Measurements from ENCODE around the gene TRMT2A. TPM values are rescaled to one million over a fixed set of nuclear protein-coding genes. Genes with fewer than 3 reads are reported as not detected.

Gene TRMT2A
- polyA plus RNA-seq, 1 of the 3 experiments (the other 2 are of a cell fraction): 54.6 TPM

- no peaks in the 10 kb centered on the region for H3K9me3 ChIP-seq
- WGBS (ENCODE audit: low lambda C conversion rate): 100% methylated on average over 5 of the region's 32 CpGs
- no peaks in the 10 kb centered on the region; the same call in 1 of the 2 replicates for H3K79me2 ChIP-seq (ENCODE audit: insufficient read depth)
- no peak overlapping the region for H3K4me2 ChIP-seq
- H3K4me1 ChIP-seq (ENCODE audit: control insufficient read depth in 1 of 2, insufficient read depth in 2 of 2, low read depth in 1 of 2, low read length in 1 of 2): peaks cover 0 to 27% of the 10 kb centered on the region in 2 experiments; a peak in 1 of 4 replicates
- H3K9ac ChIP-seq: no peak overlapping the region
- TF ChIP-seq, protein P1, sequence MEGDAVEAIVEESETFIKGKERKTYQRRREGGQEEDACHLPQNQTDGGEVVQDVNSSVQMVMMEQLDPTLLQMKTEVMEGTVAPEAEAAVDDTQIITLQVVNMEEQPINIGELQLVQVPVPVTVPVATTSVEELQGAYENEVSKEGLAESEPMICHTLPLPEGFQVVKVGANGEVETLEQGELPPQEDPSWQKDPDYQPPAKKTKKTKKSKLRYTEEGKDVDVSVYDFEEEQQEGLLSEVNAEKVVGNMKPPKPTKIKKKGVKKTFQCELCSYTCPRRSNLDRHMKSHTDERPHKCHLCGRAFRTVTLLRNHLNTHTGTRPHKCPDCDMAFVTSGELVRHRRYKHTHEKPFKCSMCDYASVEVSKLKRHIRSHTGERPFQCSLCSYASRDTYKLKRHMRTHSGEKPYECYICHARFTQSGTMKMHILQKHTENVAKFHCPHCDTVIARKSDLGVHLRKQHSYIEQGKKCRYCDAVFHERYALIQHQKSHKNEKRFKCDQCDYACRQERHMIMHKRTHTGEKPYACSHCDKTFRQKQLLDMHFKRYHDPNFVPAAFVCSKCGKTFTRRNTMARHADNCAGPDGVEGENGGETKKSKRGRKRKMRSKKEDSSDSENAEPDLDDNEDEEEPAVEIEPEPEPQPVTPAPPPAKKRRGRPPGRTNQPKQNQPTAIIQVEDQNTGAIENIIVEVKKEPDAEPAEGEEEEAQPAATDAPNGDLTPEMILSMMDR (IDR thresholded peaks at IDR 0.05): no peak
- no peak for TF ChIP-seq MEF2A (IDR thresholded peaks at IDR 0.05; ENCODE audit: borderline replicate concordance, low read depth)
- no peak for TF ChIP-seq NRF1 (IDR thresholded peaks at IDR 0.05; ENCODE audit: low read depth, low read length)
- no peak for TF ChIP-seq ZBTB33 (IDR thresholded peaks at IDR 0.05; ENCODE audit: borderline replicate concordance, low read depth)
- no peak for TF ChIP-seq SMC3 (IDR thresholded peaks at IDR 0.05; ENCODE audit: low read depth, low read length)
- TF ChIP-seq POLR2AphosphoS5 (IDR thresholded peaks at IDR 0.05; ENCODE audit: low read depth, low read length): no peak
- no peak overlapping the region for H2AFZ ChIP-seq (ENCODE audit: low read depth)
- no peak for DNase-seq
- ChIA-PET CTCF (no interaction called here), POLR2A (no interaction called here)
- peaks cover 8% of the 10 kb centered on the region for H3F3A ChIP-seq (replicated peaks; ENCODE audit: insufficient read depth)
- H3K9me2 ChIP-seq: no peaks in the 10 kb centered on the region
- no peaks in the 10 kb centered on the region for H4K20me1 ChIP-seq (ENCODE audit: insufficient read depth)
- H3K4me3 ChIP-seq (ENCODE audit: low read depth in 2 of 2, low read length in 1 of 2): no peak overlapping the region
- no peaks in the 10 kb centered on the region for H3K27me3 ChIP-seq (ENCODE audit: insufficient read depth)
- H3K36me3 ChIP-seq (replicated peaks in 1 of 2; ENCODE audit: control insufficient read depth in 1 of 2, insufficient read depth in 2 of 2, low read length in 1 of 2): peaks cover 0 to 5% of the 10 kb centered on the region in 2 experiments
- H3K27ac ChIP-seq (ENCODE audit: low read depth in 2 of 2, low read length in 1 of 2): no peak overlapping the region
Measured at GRCh38 chr22:20149257-20150250, 32.5 kb upstream of the TRMT2A start.

DNA sequence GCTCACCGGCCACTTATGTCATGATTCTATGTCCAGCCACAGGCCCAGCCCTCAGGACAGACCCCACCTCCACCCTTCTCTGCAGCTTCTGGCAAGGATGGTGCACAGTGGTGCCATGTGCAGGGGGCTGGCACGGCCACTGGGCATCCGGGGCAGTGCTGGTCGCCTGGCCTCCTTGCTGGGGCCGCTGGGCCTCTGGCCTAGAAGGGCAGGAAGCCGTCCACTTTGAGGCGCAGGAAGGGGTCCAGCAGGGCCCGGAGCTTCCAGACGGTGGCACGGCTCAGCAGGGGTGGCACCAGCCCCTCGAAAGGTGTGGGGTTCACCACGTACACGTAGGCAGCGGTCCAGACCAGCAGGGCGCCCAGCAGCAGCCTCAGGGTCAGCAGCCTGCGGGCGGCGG, 31.4 kb upstream of the TRMT2A start:
- ChIA-PET CTCF (interaction anchor here (0.9 to 1.6 kb wide), 2 partner anchors 9 to 90 kb away, joined by 3 to 7 read pairs; no protein-coding TSS in a partner anchor), POLR2A (no interaction called here)
- Histone ChIP-seq H3K36me3 (replicated peaks in 1 of 2; ENCODE audit: control insufficient read depth in 1 of 2, insufficient read depth in 2 of 2, low read length in 1 of 2) (peaks cover 0 to 5% of the 10 kb centered on the region in 2 experiments), H3K79me2 (ENCODE audit: insufficient read depth) (no peaks in the 10 kb centered on the region; the same call in 1 of the 2 replicates), H3K9me2 (no peaks in the 10 kb centered on the region), H3K9me3 (no peaks in the 10 kb centered on the region), H3K4me3 (ENCODE audit: low read depth in 2 of 2, low read length in 1 of 2) (no peak overlapping the region), H3K4me1 (ENCODE audit: control insufficient read depth in 1 of 2, insufficient read depth in 2 of 2, low read depth in 1 of 2, low read length in 1 of 2) (peaks cover 0 to 19% of the 10 kb centered on the region in 2 experiments; a peak in 1 of 4 replicates), H4K20me1 (ENCODE audit: insufficient read depth) (no peaks in the 10 kb centered on the region), H3K27me3 (ENCODE audit: insufficient read depth) (no peaks in the 10 kb centered on the region), H2AFZ (ENCODE audit: low read depth) (no peak overlapping the region), H3K9ac (no peak overlapping the region), H3F3A (replicated peaks; ENCODE audit: insufficient read depth) (peaks cover 8% of the 10 kb centered on the region), H3K4me2 (no peak overlapping the region), H3K27ac (ENCODE audit: low read depth in 2 of 2, low read length in 1 of 2) (no peak overlapping the region; a peak in 1 of 4 replicates)
- 94% methylated on average over 3 of the region's 18 CpGs for WGBS (ENCODE audit: low lambda C conversion rate)
- no peak for TF ChIP-seq JUND (IDR thresholded peaks at IDR 0.05)
- TF ChIP-seq, protein P2, sequence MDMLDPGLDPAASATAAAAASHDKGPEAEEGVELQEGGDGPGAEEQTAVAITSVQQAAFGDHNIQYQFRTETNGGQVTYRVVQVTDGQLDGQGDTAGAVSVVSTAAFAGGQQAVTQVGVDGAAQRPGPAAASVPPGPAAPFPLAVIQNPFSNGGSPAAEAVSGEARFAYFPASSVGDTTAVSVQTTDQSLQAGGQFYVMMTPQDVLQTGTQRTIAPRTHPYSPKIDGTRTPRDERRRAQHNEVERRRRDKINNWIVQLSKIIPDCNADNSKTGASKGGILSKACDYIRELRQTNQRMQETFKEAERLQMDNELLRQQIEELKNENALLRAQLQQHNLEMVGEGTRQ (IDR thresholded peaks at IDR 0.05; ENCODE audit: borderline replicate concordance, low read depth, low read length): no peak
- TF ChIP-seq RCOR1 (IDR thresholded peaks at IDR 0.05; ENCODE audit: low read length): no peak
- no peak for TF ChIP-seq PBX3 (IDR thresholded peaks at IDR 0.05)
- no peak for TF ChIP-seq IRF3 (IDR thresholded peaks at IDR 0.05; ENCODE audit: low read depth, low read length)
- no peak for TF ChIP-seq MEF2A (IDR thresholded peaks at IDR 0.05; ENCODE audit: borderline replicate concordance, low read depth)
- TF ChIP-seq GATA2 (CRISPR knock-in tag; IDR thresholded peaks at IDR 0.05): no peak
- no peak for TF ChIP-seq FOXM1 (IDR thresholded peaks at IDR 0.05; ENCODE audit: low read depth)
- no peak for DNase-seq

Measured in SK-N-SH (cell line).